Psoas muscle (tissue), 8 donors: ENCODE measurements around the gene ZNF23. TPM values are rescaled to one million over a fixed set of nuclear protein-coding genes. Genes with fewer than 3 reads are reported as not detected.

Experiments used
- ATAC-seq, 4 donors: fragments of 200-7000 bp; cut with Tn5 transposase; one replicate each; pipeline ENCODE4 v1.9.1; 2020; ENCODE audit warnings: moderate library complexity in 3 of 4, mild to moderate bottlenecking in 2 of 4
- DNase-seq, 2 donors: peaks; one replicate each; pipeline ENCODE4 v3.0.0-alpha.2; 2020
- H3K27ac ChIP-seq: fragments of 200-600 bp; one replicate; pipeline ENCODE4 v1.8.0; 2022
- H3K27me3 ChIP-seq, 3 donors: fragments of 200-600 bp in 1 of 3; one replicate each; pipeline versions ENCODE4 v1.6.1 to v1.8.0; 2013 to 2022; ENCODE audit warnings: low read length in 2 of 3, mild to moderate bottlenecking in 2 of 3, moderate library complexity in 1 of 3; ENCODE audit not compliant: insufficient read depth in 3 of 3
- H3K36me3 ChIP-seq, 2 donors: fragments of 200-600 bp in 1 of 2; one replicate each; pipeline versions ENCODE4 v1.6.1 to v1.8.0; 2013 to 2022; ENCODE audit warnings: low read depth in 1 of 2, mild to moderate bottlenecking in 1 of 2, moderate library complexity in 1 of 2; ENCODE audit not compliant: insufficient read depth in 1 of 2
- H3K4me1 ChIP-seq: fragments of 200-600 bp; one replicate; pipeline ENCODE4 v1.8.0; 2022
- H3K4me3 ChIP-seq: fragments of 200-600 bp; one replicate; pipeline ENCODE4 v1.8.0; 2022; ENCODE audit warnings: mild to moderate bottlenecking
- H3K9me3 ChIP-seq: fragments of 200-600 bp; one replicate; pipeline ENCODE4 v1.8.0; 2022
- CTCF ChIP-seq: fragments of 200-600 bp; IDR thresholded peaks from one replicate; pipeline ENCODE4 v1.8.0; 2022; ENCODE audit warnings: antibody characterized with exemption
- WGBS, 3 donors: extraction: QIAGEN DNeasy Blood & Tissue Kit; methylation state at CpG; one replicate each; pipeline versions ENCODE4 v1.1.6 to v1.1.7; 2013; 5-methylcytosine and 5-hydroxymethylcytosine counted together
- intact Hi-C, 2 donors: fragments of 100-400 bp; cut with DNase I; formaldehyde crosslinking; loops; one replicate each; pipeline versions ENCODE4 v1.11.0 to v1.14.2; 2022
- polyA plus RNA-seq, 3 donors: library from polyadenylated mRNA; stranded (reverse); fragments of 200-250 nt; gene quantifications; one replicate each; pipeline ENCODE4 v1.2.3, GENCODE V29; 2013
- total RNA-seq, 4 donors: library from RNA; stranded (reverse); fragmentation: NEBNext Ultra II Directional in 2 of 4; extraction: Animal tissue kit (Norgen Biotek cat#: 25700) in 2 of 4; gene quantifications; one replicate each; pipeline versions ENCODE4 v1.2.1 to v1.2.4, GENCODE V29; 2021 to 2023
- donor health status: healthy with polysubstance abuse.
- donor health status: DM: no; HTN: no; CAD: no; lungs with moderate emphysema.
- donor health status: Bipolar disorder and iron deficiency.
- donor health status: healthy.
- donor health status: DM: yes; HTN: yes; CAD: no.
- donor health status: DM: no; HTN: no; CAD: no.
- donor health status: DM: no; HTN: no; CAD: no.
- donor health status: DM: yes; HTN: yes; CAD: no.

The ZNF23 gene
- total and polyA plus RNA-seq, 7 donors: 3.8 to 9.3 (median 5.8) TPM

GRCh38 chr16:71399801-71400563 lies 62.1 kb downstream of the ZNF23 start:
- H3K36me3 ChIP-seq: no peaks in the 10 kb centered on the region
- H3K27ac ChIP-seq: no peak overlapping the region
- no peak for TF ChIP-seq CTCF
- intact Hi-C loops: no loop called here
- 77 to 88% (median 88%) methylated on average over 11 of the region's 11 CpGs for WGBS, 3 donors
- ATAC-seq: no peak
- no peak overlapping the region for H3K4me3 ChIP-seq
- peaks cover 0 to 5% (median 2%) of the 10 kb centered on the region in 3 donors for H3K27me3 ChIP-seq
- H3K4me1 ChIP-seq: no peaks in the 10 kb centered on the region
- H3K9me3 ChIP-seq: no peaks in the 10 kb centered on the region
- no peak for DNase-seq

Other genes starting within 250 kb of the ZNF23 start
- under 1 TPM in 3 of 4 donors, not detected in 1; 0.21 to 0.85 (median 0.37) TPM for gene HYDIN, start 231.5 kb downstream of the ZNF23 start, total RNA-seq
- under 1 TPM in 1 of 3 donors, not detected in 2; 0.16 TPM for gene HYDIN, start 231.5 kb downstream of the ZNF23 start, polyA plus RNA-seq
- 10 to 100 TPM in 2 of 4 donors, 1 to 10 TPM in 2; 8.4 to 12.8 (median 9.7) TPM for gene CMTR2, start 172.8 kb downstream of the ZNF23 start, total RNA-seq
- 10 to 100 TPM in 1 of 3 donors, 1 to 10 TPM in 2; 4.3 to 15.8 (median 9.1) TPM for gene CMTR2, start 172.8 kb downstream of the ZNF23 start, polyA plus RNA-seq
- gene CALB2, start 103.5 kb downstream of the ZNF23 start, total RNA-seq: under 1 TPM in 2 of 4 donors, not detected in 2; 0.34 to 0.50 TPM
- gene CALB2, start 103.5 kb downstream of the ZNF23 start, polyA plus RNA-seq: under 1 TPM; 0.16 to 0.61 (median 0.52) TPM
- gene TLE7, start 20.2 kb downstream of the ZNF23 start, total RNA-seq: not detected
- not detected for gene TLE7, start 20.2 kb downstream of the ZNF23 start, polyA plus RNA-seq
- 1 to 10 TPM; 1.2 to 2.2 (median 1.7) TPM for gene ZNF19, start 27.1 kb upstream of the ZNF23 start, total RNA-seq
- 1 to 10 TPM in 2 of 3 donors, under 1 TPM in 1; 0.92 to 1.2 (median 1.2) TPM for gene ZNF19, start 27.1 kb upstream of the ZNF23 start, polyA plus RNA-seq
- gene CHST4, start 64.2 kb upstream of the ZNF23 start, total RNA-seq: not detected
- gene CHST4, start 64.2 kb upstream of the ZNF23 start, polyA plus RNA-seq: not detected
- under 1 TPM in 2 of 4 donors, not detected in 2; 0.17 to 0.26 TPM for gene TAT, start 114.8 kb upstream of the ZNF23 start, total RNA-seq
- gene TAT, start 114.8 kb upstream of the ZNF23 start, polyA plus RNA-seq: not detected
- gene MARVELD3, start 163.9 kb upstream of the ZNF23 start, total RNA-seq: not detected
- gene MARVELD3, start 163.9 kb upstream of the ZNF23 start, polyA plus RNA-seq: under 1 TPM in 2 of 3 donors, not detected in 1; 0.01 to 0.10 TPM